Testis (tissue), 3 donors: Measurements from ENCODE around the gene TBC1D22A. TPM values are rescaled to one million over a fixed set of nuclear protein-coding genes. Genes with fewer than 3 reads are reported as not detected.
A peak's percentile ranks its signal among the peaks of the same experiment; 100 is the strongest.

ENCODE experiments used
- DNase-seq: peaks from one replicate; pipeline ENCODE4 v3.0.0-alpha.2; 2019
- H3K27ac ChIP-seq, 2 donors: fragments of 200-600 bp; sonication (generic); one replicate each; pipeline ENCODE4 v1.5.1; 2019
- H3K27me3 ChIP-seq: fragments of 200-600 bp; sonication (generic); one replicate; pipeline ENCODE4 v1.5.1; 2019
- H3K36me3 ChIP-seq: fragments of 200-600 bp; sonication (generic); one replicate; pipeline ENCODE4 v1.5.1; 2017; ENCODE audit warnings: low read depth; ENCODE audit errors: missing control alignments
- H3K4me1 ChIP-seq: fragments of 200-600 bp; sonication (generic); one replicate; pipeline ENCODE4 v1.5.1; 2019
- H3K4me3 ChIP-seq, 2 donors: fragments of 200-600 bp; sonication (generic); one replicate each; pipeline ENCODE4 v1.5.1; 2017 to 2019
- H3K9me3 ChIP-seq: fragments of 200-600 bp; sonication (generic); one replicate; pipeline ENCODE4 v1.5.1; 2017
- CTCF ChIP-seq, 3 experiments: fragments of 450-650 bp in 2 of 3; fragments of 200-600 bp in 1 of 3; sonication (generic) in 1 of 3; IDR thresholded peaks; one replicate each; pipeline ENCODE4 v1.5.1; 2016 to 2019; ENCODE audit warnings: antibody characterized with exemption in 3 of 3, mild to moderate bottlenecking in 2 of 3, moderate library complexity in 1 of 3
- POLR2A ChIP-seq: fragments of 450-650 bp; IDR thresholded peaks from one replicate; pipeline ENCODE4 v1.6.1; 2017; ENCODE audit warnings: antibody characterized with exemption, mild to moderate bottlenecking, moderate library complexity
- WGBS, 2 donors: methylation state at CpG; one replicate each; pipeline ENCODE4 v1.1.5; 2018; 5-methylcytosine and 5-hydroxymethylcytosine counted together
- intact Hi-C: fragments of 100-400 bp; cut with DNase I; formaldehyde crosslinking; loops from one replicate; pipeline ENCODE4 v1.15.1; 2023; ENCODE audit warnings: low total_unique reads
- polyA plus RNA-seq: library from polyadenylated mRNA; stranded (reverse); fragments of 350-450 nt; fragmentation: Illumina TruSeq; extraction: RNeasy Lipid Tissue Mini Kit (QIAGEN cat#74804); gene quantifications from one replicate; pipeline ENCODE4 v1.2.3, GENCODE V29; 2014; ENCODE audit warnings: low read depth, low replicate concordance; ENCODE audit not compliant: insufficient read depth
- total RNA-seq, 2 donors: library from RNA; depleted of rRNA; stranded (reverse); fragments of >200 nt; gene quantifications; one replicate each; pipeline ENCODE4 v1.2.3, GENCODE V29; 2016

TBC1D22A gene
- total and polyA plus RNA-seq, 3 donors from 2014 or later, result 16.6 to 32.8 (median 28.5) TPM

DNA sequence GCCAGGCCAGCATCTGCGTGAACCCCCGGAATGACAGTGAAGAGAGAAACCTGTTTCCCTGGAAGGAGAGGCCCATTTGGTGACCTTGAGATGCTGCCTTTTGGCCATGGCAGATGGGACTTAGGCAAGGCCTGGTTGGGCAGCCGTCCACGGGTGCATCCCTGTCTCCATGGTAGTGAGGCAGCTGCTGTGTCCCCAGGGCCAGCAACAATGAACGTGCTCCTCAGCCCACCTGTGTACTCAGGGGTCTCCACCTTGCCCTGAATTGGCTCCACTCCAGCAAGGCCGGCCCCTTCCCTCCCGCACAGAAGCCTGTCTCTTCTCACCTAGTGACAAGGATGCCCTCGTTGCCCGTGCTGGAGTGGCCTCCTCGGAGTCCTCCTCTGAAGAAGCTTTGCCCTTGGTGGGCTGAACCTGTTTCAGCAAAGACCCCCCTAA lies 441.1 kb downstream of the TBC1D22A start:
- no peak overlapping the region for H3K27ac ChIP-seq
- 56 to 75% methylated on average over 7 to 10 of the region's 10 CpGs for WGBS, 2 donors
- no peaks in the 10 kb centered on the region for H3K9me3 ChIP-seq
- H3K27me3 ChIP-seq, result no peaks in the 10 kb centered on the region
- intact Hi-C loops, result no loop called here
- no peak overlapping the region for H3K4me3 ChIP-seq
- DNase-seq, result peak; percentile 58
- TF ChIP-seq POLR2A, result no peak
- TF ChIP-seq CTCF (IDR thresholded peaks at IDR 0.05), result no peak
- no peaks in the 10 kb centered on the region for H3K36me3 ChIP-seq
- peaks cover 15% of the 10 kb centered on the region for H3K4me1 ChIP-seq

DNA sequence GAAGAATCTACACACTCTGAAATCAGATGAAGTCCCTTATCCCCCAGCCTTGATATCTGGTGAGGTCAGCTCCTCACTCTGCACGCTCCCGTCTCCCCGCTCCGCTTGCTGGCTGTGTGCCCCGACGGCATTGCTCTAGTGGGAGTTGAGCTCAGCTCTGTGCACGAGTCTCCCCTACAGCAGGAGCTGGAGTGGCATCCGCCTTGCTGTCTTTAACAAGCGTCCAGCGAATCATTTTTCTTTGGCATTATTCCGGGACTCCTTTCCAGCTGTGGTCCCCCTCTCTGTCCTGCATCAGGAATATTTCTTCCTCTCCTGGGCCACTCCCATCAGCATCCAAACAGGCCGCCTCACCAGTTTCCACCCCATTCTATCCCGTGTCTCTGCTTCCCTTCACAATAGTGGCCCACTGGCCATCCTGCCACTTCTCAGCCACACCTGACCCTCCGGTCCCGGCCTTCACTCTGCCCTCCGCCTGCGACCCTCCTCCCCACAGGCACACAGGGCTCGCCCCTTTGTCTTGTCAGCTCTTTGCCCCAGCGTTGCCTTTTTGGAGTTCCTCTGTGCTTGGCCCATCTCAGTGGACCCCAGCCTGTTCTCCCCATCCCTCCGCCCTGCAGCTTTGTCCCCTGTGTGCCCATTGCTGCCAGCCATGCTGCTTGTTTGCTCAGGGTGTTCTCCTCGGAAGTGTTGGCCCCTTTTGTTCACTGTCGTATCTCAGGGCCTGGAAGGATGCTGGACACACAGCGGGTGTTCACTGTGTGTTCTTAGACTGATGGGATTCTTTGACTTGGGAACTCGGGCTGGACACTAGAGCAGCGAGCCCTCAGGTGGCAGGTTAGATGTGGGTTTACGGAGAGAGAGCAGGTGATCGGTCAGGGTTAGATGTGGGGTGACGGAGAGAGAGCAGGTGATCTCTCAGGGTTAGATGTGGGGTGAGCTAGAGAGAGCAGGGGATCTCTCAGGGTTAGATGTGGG lies 441.8 kb downstream of the TBC1D22A start:
- WGBS, 2 donors, result 75 to 76% methylated on average over 28 of the region's 28 CpGs
- Histone ChIP-seq H3K27me3 (no peaks in the 10 kb centered on the region), H3K9me3 (no peaks in the 10 kb centered on the region), H3K4me1 (peaks cover 15% of the 10 kb centered on the region), H3K36me3 (no peaks in the 10 kb centered on the region), H3K27ac (no peak overlapping the region), H3K4me3 (no peak overlapping the region)
- TF ChIP-seq POLR2A, result no peak
- no peak for TF ChIP-seq CTCF (IDR thresholded peaks at IDR 0.05)
- peak; percentile 76 for DNase-seq
- intact Hi-C loops, result no loop called here

DNA sequence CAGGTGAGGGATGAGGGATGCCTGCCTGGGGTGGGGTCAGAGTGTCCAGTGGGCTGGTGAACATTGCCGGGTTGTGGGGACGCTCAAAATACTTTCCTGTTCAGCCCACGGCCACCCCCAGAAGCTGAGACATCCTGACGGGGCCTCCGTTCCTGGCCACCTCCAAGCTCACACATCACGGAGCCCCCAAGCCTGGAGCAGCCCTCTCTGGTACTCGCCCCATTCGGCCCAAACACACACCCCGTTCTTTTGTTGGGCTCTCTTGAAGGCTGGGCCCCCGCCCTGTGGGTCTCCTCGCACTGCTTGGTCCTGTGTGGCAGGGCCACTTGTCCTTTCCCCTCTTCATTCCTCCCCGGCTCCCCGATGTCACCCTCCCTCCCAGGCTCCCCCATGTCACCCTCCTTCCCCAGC lies 442.6 kb downstream of the TBC1D22A start:
- TF ChIP-seq POLR2A (no peak), CTCF (IDR thresholded peaks at IDR 0.05) (no peak)
- Histone ChIP-seq H3K27ac (no peak overlapping the region), H3K4me3 (no peak overlapping the region), H3K36me3 (no peaks in the 10 kb centered on the region), H3K4me1 (peaks cover 15% of the 10 kb centered on the region), H3K9me3 (no peaks in the 10 kb centered on the region), H3K27me3 (no peaks in the 10 kb centered on the region)
- WGBS, 2 donors, result 92 to 98% methylated on average over 12 to 13 of the region's 13 CpGs
- intact Hi-C loops, result no loop called here
- no peak for DNase-seq

- Histone ChIP-seq H3K9me3 (no peaks in the 10 kb centered on the region), H3K4me3 (no peak overlapping the region), H3K27ac (no peak overlapping the region), H3K4me1 (peaks cover 10% of the 10 kb centered on the region), H3K27me3 (no peaks in the 10 kb centered on the region), H3K36me3 (no peaks in the 10 kb centered on the region)
- no peak for TF ChIP-seq CTCF (IDR thresholded peaks at IDR 0.05)
- TF ChIP-seq POLR2A, result no peak
- DNase-seq, result peak; percentile 9
- intact Hi-C loops, result no loop called here
- WGBS, 2 donors, result 86 to 93% methylated on average over 9 to 10 of the region's 10 CpGs
Measured at GRCh38 chr22:47205554-47205953, 443.1 kb downstream of the TBC1D22A start.
